GM19328 (cell line): ENCODE measurements around the gene SERINC1.
"Not testable (repeated sequence)": the region's sequence is repeated elsewhere in the genome, so short reads cannot be mapped to it uniquely, and the experiment has no call there.

Source experiments
- ATAC-seq: cut with Tn5 transposase; IDR thresholded peaks from one replicate; pipeline ENCODE4 v1.9.1; 2021; ENCODE audit warnings: mild to moderate bottlenecking, moderate library complexity; ENCODE audit not compliant: unreplicated experiment

SERINC1 gene

DNA sequence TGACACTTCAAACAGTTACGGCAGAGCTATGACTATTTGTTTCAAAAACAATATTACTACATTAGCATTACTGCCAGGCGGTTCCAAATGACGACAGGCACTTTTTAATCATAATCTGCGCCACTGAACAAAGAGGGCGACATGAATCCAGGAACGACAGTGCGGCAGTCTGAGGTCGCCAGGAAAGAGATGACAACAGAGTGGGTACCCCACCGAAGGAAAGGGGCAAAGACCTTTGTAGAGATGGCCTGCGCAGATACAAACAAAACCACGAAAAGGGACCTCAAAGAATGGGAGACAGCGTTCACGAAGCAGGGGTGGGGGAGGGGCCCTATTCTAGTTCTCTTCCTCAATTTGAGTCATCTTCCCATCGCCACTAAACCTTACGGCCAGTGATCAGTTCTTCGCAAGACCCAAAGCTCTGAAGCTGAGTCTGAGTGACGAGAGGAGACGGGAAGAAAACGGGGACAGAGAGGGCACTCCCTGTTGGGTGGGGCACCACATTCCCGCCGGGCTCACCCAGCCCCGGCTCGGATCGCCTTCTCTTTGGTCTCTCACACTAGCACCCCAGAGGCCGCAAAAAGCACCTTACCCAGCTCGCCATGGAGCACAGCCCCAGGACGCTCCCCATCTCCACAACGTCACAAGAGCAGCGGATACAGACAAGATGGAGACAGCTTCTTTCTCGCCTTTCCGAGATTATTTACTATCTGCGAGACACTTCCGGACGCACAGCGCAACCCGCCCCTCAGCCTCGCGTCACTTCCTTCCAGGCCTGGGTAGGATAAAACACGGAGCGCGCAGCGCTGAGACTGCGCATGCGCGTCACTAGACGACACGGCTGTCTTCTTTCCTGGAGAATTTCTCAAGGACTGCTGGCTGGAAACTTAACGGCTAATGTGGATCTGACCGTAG, at the start of gene SERINC1:
Gene SERINC1, minus strand, starts transcription at position 701 of the 915 bp plus-strand sequence. Its CDS starts 70 bp downstream, at position 631.
- ATAC-seq: peak; percentile 98

DNA sequence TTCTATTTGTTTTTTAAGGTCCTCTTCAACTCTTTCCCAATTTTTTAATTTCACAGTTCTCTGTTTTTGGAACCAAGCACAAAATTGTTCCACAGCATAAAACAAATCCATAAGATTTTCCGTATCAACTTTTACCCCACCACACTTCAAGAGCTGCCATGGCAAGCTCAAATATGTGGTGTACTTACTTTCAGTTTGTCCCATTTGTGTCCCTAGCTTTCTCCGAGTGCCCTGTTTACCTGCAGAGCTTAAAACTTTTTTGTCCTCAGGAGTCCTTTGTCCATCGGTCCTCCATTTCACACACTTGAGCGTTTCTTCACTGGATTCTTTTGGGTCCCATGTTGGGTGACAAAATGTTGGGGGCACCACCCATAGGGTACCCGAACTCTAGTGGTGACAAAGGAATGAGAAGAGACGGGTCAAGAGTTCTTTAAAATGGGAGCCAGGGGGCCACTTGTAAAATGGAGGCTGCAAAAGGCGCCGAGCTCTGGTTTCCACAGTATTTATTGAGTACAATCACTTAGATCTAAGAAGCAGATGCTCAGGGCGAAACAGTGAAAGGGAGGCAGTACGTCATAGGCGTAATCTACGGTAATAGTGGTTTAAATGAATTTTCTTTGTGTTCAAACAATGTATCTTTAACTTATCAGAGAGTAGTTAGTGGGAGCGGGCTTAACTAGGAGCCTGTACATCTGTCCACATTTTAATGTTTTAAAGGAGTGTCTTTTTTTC, 39.8 kb upstream of the SERINC1 start:
- ATAC-seq: no peak

DNA sequence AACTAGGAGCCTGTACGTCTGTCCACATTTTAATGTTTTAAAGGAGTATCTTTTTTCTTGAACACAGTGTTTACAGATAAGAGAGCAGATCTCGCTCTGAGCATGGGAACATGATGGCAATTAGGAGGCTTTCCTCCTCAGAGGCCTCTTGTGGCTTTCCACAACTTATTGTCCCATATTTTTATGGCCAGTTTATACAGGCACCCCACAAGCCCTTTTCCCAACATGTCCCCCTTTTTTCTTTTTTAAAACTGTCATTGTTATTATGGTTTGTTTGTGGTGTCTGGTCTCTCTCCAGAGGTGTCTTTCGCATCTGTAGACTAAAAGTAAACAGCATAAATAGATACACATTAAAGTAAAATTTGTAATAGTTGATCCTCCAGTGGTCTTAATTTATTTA, 33.6 kb upstream of the SERINC1 start:
- ATAC-seq: not testable (repeated sequence)

DNA sequence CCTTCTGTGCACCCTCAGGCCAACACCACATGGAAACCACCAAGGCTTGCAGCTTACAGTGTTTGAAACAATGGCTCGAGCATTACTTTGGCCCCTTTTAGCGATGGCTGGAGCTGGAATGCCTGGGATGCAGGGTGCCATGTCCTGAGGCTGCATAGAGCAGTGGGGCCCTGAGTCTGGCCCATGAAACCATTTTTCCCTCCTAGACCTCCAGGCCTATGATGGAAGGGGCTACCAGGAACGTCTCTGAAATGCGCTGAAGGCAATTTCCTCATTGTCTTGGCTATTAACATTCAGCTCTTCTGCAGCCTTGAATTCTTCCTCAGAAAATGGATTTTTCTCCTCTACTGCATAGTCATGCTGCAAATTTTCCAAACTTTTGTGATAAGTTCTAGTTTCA, 29.9 kb upstream of the SERINC1 start:
- no peak for ATAC-seq

DNA sequence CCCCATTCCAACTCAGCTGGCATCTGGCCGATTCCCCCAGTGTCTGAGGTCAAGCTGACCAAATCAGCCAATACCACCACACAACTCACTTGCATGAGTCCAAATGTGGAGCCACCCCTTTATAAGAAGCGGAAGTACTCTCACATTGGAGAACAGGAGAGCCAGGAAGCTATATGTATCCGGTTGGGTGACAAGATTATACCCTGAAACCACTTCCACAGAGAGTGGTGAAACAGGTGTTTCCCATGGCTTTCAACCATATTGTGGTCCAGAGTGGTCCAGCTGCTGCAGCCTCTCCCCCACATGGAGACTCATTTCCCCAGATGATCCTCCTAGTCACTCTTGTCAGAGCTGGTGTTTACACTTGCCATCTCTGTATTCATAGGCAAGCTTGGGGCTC, 24.0 kb upstream of the SERINC1 start:
- ATAC-seq: no peak

DNA sequence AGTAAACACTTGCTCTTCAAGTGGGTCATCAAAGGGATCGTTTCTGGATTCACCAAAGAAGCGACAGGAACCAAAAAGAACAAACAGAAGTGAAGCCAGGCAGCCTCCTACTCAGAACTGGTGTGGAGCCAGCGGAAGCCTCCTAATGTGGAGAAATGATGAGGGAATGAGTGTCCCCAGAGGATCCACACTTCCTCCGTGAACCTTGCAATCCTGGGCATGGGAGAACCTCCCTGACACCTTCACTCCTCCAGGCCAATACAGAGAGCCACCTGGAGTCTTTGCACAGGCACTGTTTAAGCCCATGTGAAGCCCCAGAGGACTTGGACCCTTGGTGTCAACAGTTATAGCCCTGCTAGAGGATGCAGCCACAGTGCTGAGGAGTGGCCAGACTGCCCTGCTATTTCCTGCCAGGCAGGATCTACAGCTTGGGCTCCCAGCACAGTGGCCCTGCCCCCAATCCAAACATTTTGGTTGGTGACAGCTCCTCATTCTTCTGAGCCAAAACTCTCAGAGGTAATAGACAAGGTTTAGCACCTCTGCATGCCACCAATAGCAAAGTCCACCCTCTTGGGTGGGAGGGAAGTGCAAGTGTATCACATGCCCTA, 23.2 kb upstream of the SERINC1 start:
- ATAC-seq: no peak

DNA sequence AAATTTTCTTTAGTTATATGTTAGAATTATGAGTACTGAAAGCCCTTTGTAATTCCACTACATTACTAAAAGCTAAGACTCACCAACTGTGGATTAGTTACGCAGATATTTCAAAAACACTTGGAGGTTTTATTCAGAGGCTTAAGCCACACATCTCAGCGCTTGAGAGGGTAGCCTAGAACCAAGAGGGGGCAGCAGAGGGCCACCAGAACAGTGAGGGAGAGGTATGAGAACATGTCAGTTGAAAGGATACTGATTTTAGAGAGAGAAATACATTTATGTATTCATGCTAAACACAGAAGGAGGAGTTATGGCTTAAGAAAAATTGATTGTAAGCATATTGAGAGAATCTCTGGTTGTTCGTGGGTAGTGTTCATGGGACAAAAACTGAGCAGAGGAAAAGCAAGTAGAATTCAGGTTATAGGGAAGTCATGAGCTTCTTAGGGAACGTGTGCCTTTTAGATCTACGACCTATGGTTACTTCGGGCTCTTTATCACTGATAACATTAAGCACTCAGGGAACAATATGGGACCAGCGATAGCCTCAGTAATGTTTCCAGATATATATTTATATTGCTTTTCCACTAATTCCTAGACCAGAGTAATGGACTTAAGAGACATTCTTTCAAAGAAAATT, 20.4 kb upstream of the SERINC1 start:
- ATAC-seq: peak; percentile 97

DNA sequence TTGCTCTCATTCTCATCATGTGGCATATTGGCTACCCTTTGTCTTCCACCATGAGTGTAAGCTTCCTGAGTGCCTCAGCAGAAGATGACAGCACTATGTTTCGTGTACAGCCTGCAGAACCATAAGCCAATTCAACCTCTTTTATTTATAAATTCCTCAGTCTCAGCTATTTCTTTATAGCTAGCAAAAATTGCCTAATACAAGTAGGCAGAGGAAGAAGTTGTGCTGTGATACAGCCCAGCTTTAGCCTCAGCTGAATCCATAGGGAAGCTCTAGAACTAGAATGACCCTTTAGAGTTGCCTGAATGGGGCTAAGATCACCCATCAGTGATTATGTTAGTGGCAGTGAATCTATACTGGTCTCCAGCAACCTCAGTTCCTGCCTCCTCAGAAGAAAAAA, 19.0 kb upstream of the SERINC1 start:
- ATAC-seq: no peak

DNA sequence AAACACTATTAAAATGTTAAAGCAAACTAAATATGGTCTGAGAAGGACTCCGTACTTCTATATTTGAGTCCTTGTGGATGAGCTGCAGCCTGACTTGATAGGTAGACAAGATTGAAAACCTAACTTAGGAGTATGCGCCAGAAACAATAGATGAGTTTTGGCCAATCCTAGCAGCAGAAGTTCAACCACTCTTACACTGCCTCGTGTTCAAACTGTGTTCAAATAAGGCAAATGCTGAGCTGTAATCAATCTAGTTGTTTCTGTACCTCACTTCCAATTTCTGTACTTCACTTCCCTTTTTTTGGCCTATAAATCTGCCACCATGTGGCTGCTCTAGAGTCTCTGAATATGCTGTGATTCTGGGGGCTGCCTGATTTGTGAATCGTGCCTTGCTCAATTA, 13.2 kb upstream of the SERINC1 start:
- ATAC-seq: peak; percentile 90

DNA sequence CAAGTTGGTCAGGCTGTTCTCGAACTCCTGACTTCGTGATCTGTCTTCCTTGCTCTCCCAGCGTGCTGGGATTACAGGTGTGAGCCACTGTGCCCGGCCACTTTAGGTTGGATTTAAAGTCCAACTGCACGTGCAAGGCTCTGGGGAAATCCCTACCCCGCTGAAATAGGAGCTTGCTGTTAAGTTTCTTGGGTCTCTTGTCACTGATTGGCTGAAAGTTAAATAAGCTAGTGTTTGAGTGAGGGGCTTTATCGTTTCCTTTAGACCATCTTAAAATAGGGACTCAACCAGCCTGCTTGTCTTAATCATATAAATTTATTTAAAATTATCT, 11.1 kb upstream of the SERINC1 start:
- no peak for ATAC-seq

DNA sequence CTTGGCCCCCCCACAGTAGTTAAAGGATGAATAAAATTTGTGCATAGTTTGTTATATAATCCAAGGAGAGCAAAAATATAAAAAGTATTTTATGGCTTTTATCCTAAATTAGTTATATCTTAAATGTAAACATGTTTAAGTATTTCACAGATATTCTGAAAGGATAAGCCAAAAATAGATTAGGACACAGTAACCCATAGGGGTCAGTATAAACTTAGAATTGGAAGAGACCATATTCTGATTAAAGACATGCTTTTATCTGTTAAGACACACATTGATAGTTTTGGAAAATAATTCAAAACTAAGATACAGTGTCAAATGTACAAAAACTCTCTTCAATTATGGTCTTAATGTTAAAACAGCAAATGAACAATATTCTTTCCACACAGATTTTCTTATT, 4.5 kb upstream of the SERINC1 start:
- no peak for ATAC-seq

DNA sequence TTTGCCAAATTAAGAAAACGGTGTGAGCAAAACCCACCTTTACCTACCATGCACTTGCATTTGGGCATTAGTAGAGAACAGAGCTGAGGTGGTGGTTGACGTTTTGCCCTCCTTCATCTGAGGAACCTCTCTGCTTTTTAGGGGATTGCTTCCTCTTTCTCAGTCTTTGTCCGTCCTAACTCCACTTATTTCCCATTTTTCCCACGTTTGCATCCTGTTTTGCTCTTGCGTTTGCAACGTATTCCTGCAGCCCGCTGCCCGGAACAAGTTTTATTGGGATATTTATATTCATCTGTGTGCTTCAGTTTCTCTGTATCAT, 374 bp upstream of the SERINC1 start:
- peak; percentile 50 for ATAC-seq

DNA sequence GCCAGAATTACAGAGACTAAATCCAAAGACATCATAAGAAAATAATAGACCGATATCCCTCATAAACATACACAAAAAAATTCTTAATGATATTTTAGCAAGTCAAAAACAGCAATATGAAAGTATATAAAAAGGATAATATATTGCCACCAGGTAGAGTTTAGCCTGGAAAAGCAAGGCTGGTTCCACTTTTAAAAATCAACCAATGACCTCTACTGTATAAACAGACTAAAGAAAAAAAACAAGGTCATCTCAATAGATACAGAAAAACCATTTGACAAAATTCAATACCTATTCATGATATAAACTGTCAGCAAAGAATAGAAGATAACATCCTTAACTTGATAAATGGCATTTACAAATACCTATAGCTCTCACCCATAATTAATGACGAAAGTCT, 9.7 kb downstream of the SERINC1 start:
- no peak for ATAC-seq

DNA sequence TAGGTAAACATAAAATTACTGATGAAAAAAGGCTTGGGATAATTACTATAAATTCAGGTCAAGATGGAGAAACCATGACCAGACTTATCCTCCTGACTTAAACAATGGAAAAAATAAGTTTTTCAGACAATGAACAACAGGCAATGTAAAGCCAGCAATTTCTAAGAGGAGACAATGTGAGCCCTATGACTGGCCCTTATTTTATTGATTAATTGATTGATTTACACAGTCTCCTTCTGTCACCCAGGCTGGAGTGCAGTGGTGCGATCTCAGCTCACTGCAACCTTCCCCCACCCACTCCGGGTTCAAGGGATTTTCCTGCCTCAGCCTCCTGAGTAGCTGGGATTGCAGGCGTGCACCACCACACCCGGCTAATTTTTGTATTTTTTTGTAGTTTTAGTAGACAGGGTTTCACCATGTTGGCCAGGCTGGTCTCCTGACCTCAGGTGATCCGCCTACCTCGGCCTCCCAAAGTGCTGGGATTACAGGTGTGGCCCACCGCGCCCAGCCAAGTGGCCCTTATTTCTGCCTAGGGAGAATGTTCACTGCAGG, 11.7 kb downstream of the SERINC1 start:
- ATAC-seq: not testable (repeated sequence)

DNA sequence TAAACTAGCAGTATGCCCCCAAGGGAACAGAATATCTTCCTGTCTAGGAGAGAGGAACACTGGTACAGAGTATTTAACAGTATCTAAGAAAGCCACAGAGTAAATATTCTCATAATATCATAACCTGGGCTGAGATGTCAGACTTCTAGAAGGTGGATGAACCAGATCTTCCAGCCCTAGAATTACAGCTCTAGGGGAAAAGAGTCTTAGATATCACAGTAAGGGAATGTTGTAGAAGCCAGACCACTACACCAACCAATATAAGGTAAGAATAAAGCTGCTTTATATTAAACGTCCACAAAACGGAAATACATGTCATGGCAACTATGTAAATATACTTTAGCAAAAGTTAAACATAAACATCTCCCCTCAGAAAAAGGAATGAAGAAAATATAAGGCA, 12.4 kb downstream of the SERINC1 start:
- ATAC-seq: no peak

DNA sequence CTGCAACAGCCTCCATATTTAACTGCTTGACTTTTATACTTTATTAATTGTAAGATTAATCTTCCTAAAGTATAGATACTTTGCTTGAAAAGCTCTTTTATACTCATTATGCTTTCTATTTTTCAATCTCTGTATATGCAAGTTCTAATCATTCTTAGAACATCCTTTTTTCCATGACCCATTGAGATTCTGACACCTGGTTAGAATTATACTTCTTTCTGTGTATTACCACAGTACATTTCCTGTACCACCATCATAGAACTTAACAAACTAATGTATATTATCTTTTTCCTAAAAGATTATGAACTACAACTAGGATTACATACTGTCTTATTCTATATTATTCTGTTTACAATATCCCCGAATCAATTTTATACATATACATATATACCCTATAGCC, 13.5 kb downstream of the SERINC1 start:
- ATAC-seq: no peak

DNA sequence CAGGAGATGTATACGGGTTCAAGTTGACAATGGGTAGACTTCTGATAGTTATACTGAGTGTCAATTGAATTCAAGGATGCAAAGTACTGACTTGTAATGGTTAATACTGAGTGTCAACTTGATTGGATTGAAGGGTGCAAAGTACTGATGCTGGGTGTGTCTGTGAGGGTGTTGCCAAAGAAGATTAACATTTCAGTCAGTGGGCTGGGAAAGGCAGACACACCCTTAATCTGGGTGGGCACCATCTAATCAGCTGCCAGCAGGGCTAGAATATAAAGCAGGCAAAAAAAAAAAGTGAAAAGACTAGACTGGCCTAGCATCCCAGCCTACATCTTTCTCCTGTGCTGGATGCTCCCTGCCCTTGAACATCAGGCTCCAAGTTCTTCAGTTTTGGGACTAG, 16.5 kb downstream of the SERINC1 start:
- not testable (repeated sequence) for ATAC-seq

DNA sequence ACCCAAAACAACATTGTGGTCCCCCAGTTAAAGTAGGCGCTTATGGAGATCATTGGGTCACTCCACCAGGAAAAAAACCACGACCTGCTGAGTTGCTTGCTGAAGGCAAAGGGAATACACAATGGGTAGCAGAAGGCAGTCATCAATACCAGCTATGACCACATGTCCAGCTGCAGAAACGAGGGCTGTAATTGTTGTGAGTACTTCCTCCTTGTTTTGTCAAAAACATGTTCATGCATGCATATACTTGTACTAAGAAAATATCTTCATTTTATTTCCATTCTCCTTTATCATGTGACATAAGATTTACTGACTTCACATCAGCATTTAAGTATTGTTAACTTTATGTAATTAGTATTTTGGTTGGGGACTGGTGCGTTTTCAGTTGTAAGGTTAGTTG, 16.9 kb downstream of the SERINC1 start:
- no peak for ATAC-seq

DNA sequence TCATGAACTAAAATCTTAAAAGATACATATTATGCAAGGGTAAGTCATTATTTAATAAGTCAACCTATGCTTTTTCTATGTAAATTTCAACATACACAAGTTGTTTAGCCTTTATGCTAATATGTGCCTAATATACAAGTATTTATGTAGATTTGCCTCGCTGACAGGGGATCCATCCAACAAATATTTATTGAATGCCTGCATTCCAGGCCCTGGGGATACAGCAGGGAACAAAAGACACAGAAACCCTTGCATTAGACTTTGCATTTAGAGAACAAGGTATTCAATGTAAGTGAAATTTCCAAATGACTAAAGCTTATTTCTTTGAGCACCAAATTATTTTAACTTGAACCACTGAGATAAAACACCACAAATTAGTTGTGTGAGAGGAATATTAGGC, 19.1 kb downstream of the SERINC1 start:
- ATAC-seq: no peak

DNA sequence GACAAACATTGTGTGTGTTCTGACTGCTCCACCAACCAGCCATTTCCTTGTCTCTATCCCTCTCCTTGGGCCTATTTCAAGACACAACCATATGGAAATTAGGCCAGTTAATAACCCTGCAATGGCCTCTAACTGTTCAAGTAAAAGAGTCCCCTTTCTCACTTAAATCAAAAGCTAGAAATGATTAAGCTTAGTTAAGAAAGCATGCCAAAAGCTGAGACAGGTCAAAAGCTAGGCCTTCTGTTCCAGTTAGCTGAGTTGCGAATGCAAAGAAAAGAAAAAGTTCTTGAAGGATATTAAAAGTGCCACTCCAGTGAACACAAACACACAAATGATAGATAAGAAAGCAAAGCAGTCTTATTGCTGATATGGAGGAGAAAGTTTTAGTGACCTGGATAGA, 22.5 kb downstream of the SERINC1 start:
- no peak for ATAC-seq

DNA sequence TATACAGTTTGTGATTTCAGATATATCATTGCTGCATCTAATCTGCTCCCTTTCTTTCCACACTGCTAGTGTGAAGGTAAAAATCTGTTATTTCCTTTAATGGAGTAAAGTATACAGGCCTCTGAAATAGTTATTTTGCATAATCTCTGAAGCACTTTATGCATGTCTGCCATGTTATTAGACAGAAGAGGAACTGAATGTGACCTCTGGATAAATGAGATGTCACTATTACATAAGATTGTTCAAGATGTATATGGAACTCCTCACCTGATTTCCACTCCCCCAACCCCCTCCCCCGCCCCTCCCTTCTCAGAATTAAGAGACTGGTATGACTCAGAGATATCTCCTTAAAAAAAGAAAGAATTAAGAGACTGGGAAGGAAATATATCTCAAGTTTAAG, 26.3 kb downstream of the SERINC1 start:
- ATAC-seq: no peak
